ENCODE results near the gene S100A16.
"Not testable (repeated sequence)": the region's sequence is repeated elsewhere in the genome, so short reads cannot be mapped to it uniquely, and the experiment has no call there.

Gene S100A16

GRCh38 chr1:153599847-153600246 lies 13.1 kb downstream of the S100A16 start:
- TF ChIP-seq, protein P1, sequence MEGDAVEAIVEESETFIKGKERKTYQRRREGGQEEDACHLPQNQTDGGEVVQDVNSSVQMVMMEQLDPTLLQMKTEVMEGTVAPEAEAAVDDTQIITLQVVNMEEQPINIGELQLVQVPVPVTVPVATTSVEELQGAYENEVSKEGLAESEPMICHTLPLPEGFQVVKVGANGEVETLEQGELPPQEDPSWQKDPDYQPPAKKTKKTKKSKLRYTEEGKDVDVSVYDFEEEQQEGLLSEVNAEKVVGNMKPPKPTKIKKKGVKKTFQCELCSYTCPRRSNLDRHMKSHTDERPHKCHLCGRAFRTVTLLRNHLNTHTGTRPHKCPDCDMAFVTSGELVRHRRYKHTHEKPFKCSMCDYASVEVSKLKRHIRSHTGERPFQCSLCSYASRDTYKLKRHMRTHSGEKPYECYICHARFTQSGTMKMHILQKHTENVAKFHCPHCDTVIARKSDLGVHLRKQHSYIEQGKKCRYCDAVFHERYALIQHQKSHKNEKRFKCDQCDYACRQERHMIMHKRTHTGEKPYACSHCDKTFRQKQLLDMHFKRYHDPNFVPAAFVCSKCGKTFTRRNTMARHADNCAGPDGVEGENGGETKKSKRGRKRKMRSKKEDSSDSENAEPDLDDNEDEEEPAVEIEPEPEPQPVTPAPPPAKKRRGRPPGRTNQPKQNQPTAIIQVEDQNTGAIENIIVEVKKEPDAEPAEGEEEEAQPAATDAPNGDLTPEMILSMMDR (IDR thresholded peaks at IDR 0.05; ENCODE audit: insufficient read depth, missing control alignments) = no peak
- DNase-seq (ENCODE audit: insufficient read length, low spot score) = no peak
- FAIRE-seq = no peak

GRCh38 chr1:153598309-153599172 lies 14.4 kb downstream of the S100A16 start:
- DNase-seq (ENCODE audit: insufficient read length, low spot score) = no peak
- TF ChIP-seq, protein P1 (IDR thresholded peaks at IDR 0.05; ENCODE audit: insufficient read depth, missing control alignments) = no peak
- FAIRE-seq = no peak

GRCh38 chr1:153597206-153597605 lies 15.7 kb downstream of the S100A16 start:
- no peak for DNase-seq (ENCODE audit: insufficient read length, low spot score)
- FAIRE-seq = no peak
- TF ChIP-seq, protein P1 (IDR thresholded peaks at IDR 0.05; ENCODE audit: insufficient read depth, missing control alignments) = no peak

DNA sequence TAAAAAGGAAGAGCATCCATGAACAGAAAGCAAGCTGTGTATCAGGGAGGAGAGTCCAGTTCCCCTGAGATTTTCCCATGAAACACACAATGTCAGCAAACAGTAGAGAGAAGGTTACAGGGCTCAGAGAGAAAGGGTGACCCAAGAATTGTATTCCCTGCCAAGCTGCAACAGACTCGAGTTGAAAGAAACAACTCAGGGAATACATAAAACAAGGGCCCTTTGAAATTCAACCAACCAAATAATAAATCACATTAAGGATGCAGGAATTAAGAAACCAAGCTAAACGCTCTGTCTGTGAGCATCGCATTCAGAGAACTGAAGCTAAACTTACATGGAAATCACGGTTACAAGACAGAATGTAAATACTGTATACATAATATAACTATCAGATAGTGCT lies 20.2 kb downstream of the S100A16 start:
- DNase-seq (ENCODE audit: insufficient read length, low spot score) (no peak), FAIRE-seq (no peak)
- TF ChIP-seq, protein P1 (IDR thresholded peaks at IDR 0.05; ENCODE audit: insufficient read depth, missing control alignments) = no peak

DNA sequence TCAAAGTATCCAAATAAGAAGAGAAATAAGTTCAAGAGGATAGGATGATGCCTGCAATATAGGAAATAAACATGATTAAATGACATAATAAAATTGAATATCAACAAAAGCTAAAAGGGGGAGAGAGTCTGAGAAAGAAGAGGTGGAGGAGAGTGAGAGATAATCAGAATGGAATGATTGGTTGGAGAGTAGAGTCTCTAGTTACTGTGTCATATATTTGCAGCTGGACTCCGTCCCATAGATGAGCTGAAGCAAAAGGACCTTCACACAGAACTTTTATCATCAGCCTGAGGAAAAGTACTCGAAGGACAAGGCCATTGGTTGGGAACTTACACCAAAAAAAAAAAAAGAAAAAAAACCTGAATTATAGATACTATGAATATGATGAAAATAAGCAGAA lies 24.5 kb downstream of the S100A16 start:
- FAIRE-seq (no peak), DNase-seq (ENCODE audit: insufficient read length, low spot score) (no peak)
- TF ChIP-seq, protein P1 (IDR thresholded peaks at IDR 0.05; ENCODE audit: insufficient read depth, missing control alignments) = no peak

GRCh38 chr1:153588033-153588432 lies 24.9 kb downstream of the S100A16 start:
- DNase-seq (ENCODE audit: insufficient read length, low spot score); FAIRE-seq: not testable (repeated sequence)

- no peak for DNase-seq (ENCODE audit: insufficient read length, low spot score)
- FAIRE-seq = peak; percentile 21
- TF ChIP-seq, protein P1 (IDR thresholded peaks at IDR 0.05; ENCODE audit: insufficient read depth, missing control alignments) = no peak
Observed at GRCh38 chr1:153587314-153587713, 25.6 kb downstream of the S100A16 start.

Measured in D721Med (cell line).